ENCODE measurements around the gene RAB3IL1. TPM values are rescaled to one million over a fixed set of nuclear protein-coding genes. Genes with fewer than 3 reads are reported as not detected.

Gene RAB3IL1
- total and polyA plus RNA-seq, 9 of the 15 experiments (the other 6 are each of a cell fraction or from before 2014, with no cell fraction given) = 0.15 to 42.6 (median 15.5) TPM

- Histone ChIP-seq H3K9me1 (ENCODE audit: control insufficient read depth, insufficient read depth, low read length) (peaks cover 5% of the 10 kb centered on the region), H3K9me3 (replicated peaks; ENCODE audit: control insufficient read depth, insufficient read depth, low read depth, low read length) (no peaks in the 10 kb centered on the region), H3K9ac (ENCODE audit: insufficient read depth in 1 of 2, low read depth in 2 of 2, low read length in 2 of 2) (peak overlapping the region; percentile 14 to 24; a peak in 2 of 4 replicates), H3K4me1 (replicated peaks in 1 of 2; ENCODE audit: control insufficient read depth in 2 of 2, insufficient read depth in 2 of 2, low read length in 2 of 2) (peaks cover 32 to 44% of the 10 kb centered on the region in 2 experiments), H3K4me2 (ENCODE audit: insufficient read depth, low read length) (no peak overlapping the region; the same call in 1 of the 2 replicates), H3K36me3 (ENCODE audit: control insufficient read depth, insufficient read depth, low read length) (no peaks in the 10 kb centered on the region), H2AFZ (ENCODE audit: low read depth, low read length) (no peak overlapping the region), H3K27ac (ENCODE audit: extremely low read depth, low read depth, low read length) (peak overlapping the region; percentile 10; the same call in 1 of the 3 replicates), H4K20me1 (replicated peaks; ENCODE audit: control insufficient read depth, insufficient read depth, low read length) (no peaks in the 10 kb centered on the region), H3K4me3 (no peak overlapping the region), H3K27me3 (ENCODE audit: control insufficient read depth in 2 of 2, insufficient read depth in 2 of 2, low read length in 2 of 2) (no peaks in the 10 kb centered on the region), H3K79me2 (ENCODE audit: control insufficient read depth, insufficient read depth, low read length) (no peaks in the 10 kb centered on the region)
- 82% methylated on average over 10 of the region's 11 CpGs for WGBS (ENCODE audit: insufficient coverage, low coverage, missing lambda C conversion rate)
- intact Hi-C loops (cut with micrococcal nuclease) = no loop called here
- CTCF ChIA-PET (ENCODE audit: low intra/inter-chr PET ratio) = no interaction called here
- DNase-seq (ENCODE audit: extremely low read depth in 1 of 4, low spot score in 3 of 4) = peak in 2 of 4 experiments; percentile 3 to 5
- FAIRE-seq = no peak
- TF ChIP-seq POLR2G (IDR thresholded peaks at IDR 0.05; ENCODE audit: low read depth, low read length) = 0 out of 2 replicates have a peak, but pooled peaks have one; percentile 27
- TF ChIP-seq CBX8 (IDR thresholded peaks at IDR 0.05; ENCODE audit: borderline replicate concordance, extremely low read depth, low read depth, low read length, poor library complexity, severe bottlenecking) = no peak
- TF ChIP-seq, protein P1, sequence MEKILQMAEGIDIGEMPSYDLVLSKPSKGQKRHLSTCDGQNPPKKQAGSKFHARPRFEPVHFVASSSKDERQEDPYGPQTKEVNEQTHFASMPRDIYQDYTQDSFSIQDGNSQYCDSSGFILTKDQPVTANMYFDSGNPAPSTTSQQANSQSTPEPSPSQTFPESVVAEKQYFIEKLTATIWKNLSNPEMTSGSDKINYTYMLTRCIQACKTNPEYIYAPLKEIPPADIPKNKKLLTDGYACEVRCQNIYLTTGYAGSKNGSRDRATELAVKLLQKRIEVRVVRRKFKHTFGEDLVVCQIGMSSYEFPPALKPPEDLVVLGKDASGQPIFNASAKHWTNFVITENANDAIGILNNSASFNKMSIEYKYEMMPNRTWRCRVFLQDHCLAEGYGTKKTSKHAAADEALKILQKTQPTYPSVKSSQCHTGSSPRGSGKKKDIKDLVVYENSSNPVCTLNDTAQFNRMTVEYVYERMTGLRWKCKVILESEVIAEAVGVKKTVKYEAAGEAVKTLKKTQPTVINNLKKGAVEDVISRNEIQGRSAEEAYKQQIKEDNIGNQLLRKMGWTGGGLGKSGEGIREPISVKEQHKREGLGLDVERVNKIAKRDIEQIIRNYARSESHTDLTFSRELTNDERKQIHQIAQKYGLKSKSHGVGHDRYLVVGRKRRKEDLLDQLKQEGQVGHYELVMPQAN (IDR thresholded peaks at IDR 0.05; ENCODE audit: borderline replicate concordance) = no peak
- TF ChIP-seq HDAC3 (IDR thresholded peaks at IDR 0.05; ENCODE audit: borderline replicate concordance, partially characterized antibody) = no peak
- TF ChIP-seq RBFOX2 (IDR thresholded peaks at IDR 0.05; ENCODE audit: low read depth, low read length) = peak; percentile 54
- no peak for TF ChIP-seq ZNF76 (CRISPR knock-in tag; IDR thresholded peaks at IDR 0.05; ENCODE audit: borderline replicate concordance)
- TF ChIP-seq, protein P2, sequence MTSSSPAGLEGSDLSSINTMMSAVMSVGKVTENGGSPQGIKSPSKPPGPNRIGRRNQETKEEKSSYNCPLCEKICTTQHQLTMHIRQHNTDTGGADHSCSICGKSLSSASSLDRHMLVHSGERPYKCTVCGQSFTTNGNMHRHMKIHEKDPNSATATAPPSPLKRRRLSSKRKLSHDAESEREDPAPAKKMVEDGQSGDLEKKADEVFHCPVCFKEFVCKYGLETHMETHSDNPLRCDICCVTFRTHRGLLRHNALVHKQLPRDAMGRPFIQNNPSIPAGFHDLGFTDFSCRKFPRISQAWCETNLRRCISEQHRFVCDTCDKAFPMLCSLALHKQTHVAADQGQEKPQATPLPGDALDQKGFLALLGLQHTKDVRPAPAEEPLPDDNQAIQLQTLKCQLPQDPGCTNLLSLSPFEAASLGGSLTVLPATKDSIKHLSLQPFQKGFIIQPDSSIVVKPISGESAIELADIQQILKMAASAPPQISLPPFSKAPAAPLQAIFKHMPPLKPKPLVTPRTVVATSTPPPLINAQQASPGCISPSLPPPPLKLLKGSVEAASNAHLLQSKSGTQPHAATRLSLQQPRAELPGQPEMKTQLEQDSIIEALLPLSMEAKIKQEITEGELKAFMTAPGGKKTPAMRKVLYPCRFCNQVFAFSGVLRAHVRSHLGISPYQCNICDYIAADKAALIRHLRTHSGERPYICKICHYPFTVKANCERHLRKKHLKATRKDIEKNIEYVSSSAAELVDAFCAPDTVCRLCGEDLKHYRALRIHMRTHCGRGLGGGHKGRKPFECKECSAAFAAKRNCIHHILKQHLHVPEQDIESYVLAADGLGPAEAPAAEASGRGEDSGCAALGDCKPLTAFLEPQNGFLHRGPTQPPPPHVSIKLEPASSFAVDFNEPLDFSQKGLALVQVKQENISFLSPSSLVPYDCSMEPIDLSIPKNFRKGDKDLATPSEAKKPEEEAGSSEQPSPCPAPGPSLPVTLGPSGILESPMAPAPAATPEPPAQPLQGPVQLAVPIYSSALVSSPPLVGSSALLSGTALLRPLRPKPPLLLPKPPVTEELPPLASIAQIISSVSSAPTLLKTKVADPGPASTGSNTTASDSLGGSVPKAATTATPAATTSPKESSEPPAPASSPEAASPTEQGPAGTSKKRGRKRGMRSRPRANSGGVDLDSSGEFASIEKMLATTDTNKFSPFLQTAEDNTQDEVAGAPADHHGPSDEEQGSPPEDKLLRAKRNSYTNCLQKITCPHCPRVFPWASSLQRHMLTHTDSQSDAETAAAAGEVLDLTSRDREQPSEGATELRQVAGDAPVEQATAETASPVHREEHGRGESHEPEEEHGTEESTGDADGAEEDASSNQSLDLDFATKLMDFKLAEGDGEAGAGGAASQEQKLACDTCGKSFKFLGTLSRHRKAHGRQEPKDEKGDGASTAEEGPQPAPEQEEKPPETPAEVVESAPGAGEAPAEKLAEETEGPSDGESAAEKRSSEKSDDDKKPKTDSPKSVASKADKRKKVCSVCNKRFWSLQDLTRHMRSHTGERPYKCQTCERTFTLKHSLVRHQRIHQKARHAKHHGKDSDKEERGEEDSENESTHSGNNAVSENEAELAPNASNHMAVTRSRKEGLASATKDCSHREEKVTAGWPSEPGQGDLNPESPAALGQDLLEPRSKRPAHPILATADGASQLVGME (CRISPR knock-in tag; IDR thresholded peaks at IDR 0.05) = 0 out of 2 replicates have a peak, but pooled peaks have one; percentile 9
- no peak for TF ChIP-seq ATF6 (CRISPR knock-in tag; IDR thresholded peaks at IDR 0.05)
- TF ChIP-seq NCOA4 (IDR thresholded peaks at IDR 0.05; ENCODE audit: partially characterized antibody) = no peak
- POLR2A ChIA-PET = interaction anchor here (0.6 to 14.1 kb wide), 18 partner anchors 12 to 493 kb away, joined by 3 to 327 read pairs (median 6); partner anchors contain the start of genes FEN1, FTH1 and TMEM258
- no TSS peak for BruUV-seq (replicated peaks)
- in situ Hi-C loops (cut with MboI) = loop anchor here (5.0 kb wide), 1 partner anchor 154 kb away; no protein-coding TSS in a partner anchor
- no peak for ATAC-seq
Observed at GRCh38 chr11:61951484-61952135, 34.2 kb upstream of the RAB3IL1 start.

All from K562 (cell line).